GM19463 (cell line): ENCODE measurements around the gene HPCAL4.

Source experiments
- ATAC-seq: cut with Tn5 transposase; IDR thresholded peaks from one replicate; pipeline ENCODE4 v1.9.1; 2021; ENCODE audit warnings: mild to moderate bottlenecking, moderate library complexity; ENCODE audit not compliant: unreplicated experiment

HPCAL4 gene

GRCh38 chr1:39652554-39652953 is 38.7 kb downstream of the HPCAL4 start:
- ATAC-seq = no peak

- no peak for ATAC-seq
These were observed 39.1 kb downstream of the HPCAL4 start for GRCh38 chr1:39652105-39652504.

- no peak for ATAC-seq
These were observed 40.8 kb downstream of the HPCAL4 start for GRCh38 chr1:39650431-39650830.

GRCh38 chr1:39649636-39650185 is 41.5 kb downstream of the HPCAL4 start:
- ATAC-seq = no peak

- ATAC-seq = no peak
These were observed 42.7 kb downstream of the HPCAL4 start for GRCh38 chr1:39648496-39648895.

- ATAC-seq = no peak
These were observed 44.0 kb downstream of the HPCAL4 start for GRCh38 chr1:39647247-39647646.

GRCh38 chr1:39646232-39647081 is 44.8 kb downstream of the HPCAL4 start:
- ATAC-seq = no peak

DNA sequence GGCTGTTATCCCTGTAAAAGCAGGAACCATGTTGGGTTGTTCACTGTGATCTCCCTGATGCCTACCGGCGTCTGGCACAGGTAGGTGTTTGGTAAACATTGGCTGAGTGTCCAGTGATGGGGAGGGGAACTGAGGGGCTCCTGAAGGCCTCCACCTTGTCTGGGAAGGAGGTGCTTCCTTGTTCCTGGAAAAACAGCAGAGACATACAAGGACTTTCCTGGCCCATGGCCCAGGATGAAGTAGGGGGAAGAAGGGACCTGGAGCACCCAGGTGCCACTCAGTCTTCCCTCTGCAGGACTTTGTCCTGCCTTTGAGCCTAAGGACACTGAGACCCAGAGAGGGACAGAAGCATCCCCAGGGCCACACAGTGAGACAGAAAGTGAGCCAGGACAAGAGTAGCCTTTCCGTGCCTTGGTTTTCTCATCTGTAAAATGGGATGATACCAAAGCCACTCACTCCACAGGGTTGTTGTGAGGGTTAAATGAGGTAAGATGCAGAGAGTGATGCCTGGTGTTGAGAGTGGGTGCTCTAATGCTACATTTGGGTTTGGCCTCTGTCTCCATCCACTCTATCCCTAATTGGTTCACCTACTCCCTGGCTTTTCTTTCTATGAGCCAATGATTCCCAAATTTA is 45.7 kb downstream of the HPCAL4 start:
- ATAC-seq = no peak

DNA sequence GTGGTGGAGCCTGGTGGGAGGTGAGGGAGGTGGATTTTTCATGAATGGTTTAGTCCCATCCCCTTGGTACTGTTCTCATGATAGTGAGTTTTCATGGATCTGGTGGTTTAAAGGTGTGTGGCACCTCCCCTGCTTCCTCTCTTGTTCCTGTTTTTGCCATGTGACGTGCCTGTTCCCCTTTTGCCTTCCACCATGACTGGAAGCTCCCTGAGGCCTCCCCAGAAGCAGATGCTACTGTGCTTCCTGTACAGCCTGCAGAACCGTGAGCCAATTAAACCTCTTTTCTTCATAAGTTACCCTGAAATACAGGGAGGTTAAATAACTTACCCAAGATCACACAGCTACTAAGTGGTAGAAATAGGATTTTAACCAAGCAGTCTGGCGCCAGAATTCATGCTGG is 47.5 kb downstream of the HPCAL4 start:
- ATAC-seq = no peak

DNA sequence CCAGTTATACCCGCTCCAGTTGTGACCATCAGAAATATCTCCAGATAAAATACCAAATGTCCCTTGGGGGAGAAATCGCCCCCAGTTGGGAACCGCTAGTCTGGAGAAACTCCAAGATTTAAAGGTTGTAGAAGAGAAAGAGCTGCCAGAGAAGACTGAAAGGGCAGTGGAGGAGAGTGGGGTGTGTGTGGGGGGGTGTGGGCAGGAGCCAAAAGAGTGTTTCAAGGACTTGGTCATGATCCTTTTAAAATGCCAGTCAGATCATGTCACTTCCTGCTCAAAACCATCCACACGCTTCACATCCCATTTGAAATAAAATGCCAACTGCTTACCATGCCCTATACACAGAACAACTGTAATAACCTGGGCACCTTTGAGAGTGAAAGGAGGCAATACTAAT is 48.4 kb downstream of the HPCAL4 start:
- no peak for ATAC-seq

DNA sequence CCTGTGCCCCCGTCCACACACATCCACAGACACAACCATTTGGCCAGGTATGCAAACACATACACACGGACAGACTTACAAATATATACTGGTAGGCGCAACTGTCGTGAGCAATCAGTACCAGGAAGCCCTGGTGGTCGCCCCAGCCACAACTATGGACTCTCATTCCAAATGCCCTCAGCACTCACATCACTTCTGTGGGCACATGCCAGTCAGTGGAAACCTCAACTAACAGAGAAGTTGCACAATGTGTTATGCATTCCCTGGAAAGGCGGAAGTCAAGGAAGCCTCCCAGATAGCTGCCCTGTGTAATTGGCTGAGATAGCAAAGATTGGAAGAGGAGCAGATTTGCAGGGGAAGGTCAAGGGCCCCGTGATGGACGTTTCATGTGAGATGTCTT is 50.4 kb downstream of the HPCAL4 start:
- ATAC-seq = no peak

- ATAC-seq = no peak
These were observed 51.7 kb downstream of the HPCAL4 start, which contains the start of gene HEYL for GRCh38 chr1:39639305-39640130. Gene HEYL, minus strand, starts transcription at chr1:39639643. Its CDS starts 18 bp downstream, at chr1:39639625.

- no peak for ATAC-seq
These were observed 52.3 kb downstream of the HPCAL4 start for GRCh38 chr1:39638965-39639304.

- ATAC-seq = no peak
These were observed 53.9 kb downstream of the HPCAL4 start for GRCh38 chr1:39637361-39637760.

GRCh38 chr1:39635871-39636210 is 55.4 kb downstream of the HPCAL4 start:
- ATAC-seq = no peak

DNA sequence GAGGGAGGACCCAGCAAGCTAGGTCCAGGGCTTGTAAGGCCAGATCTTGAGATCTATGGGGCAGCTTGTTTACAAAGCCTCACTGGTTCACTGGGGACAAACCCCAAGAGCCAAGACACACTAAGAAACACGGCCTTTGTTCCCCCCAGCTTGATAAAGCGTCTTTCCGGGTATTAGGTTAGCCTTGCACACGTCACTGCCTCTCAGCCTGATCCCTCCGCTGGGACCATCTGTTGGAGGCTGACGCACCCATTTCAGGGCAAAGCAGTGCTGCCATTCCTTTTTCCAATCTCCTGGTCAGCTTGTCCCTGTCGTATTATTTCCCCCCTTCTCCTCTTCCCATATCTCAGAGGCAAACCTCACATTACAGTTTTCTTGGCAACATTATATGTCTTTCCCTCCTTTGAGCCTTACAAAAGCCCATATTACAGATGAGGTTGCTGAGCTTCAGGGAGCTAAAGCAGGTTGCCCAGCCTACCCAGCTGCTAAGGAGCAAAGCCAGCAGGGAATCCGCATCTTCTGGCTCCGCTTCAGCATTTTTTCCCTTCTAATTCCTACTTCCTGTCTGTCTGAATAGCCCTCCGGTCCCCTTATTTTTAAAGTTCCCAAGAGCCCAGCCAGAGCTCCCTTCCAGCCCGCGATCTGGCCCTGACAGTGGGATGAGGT is 55.9 kb downstream of the HPCAL4 start:
- no peak for ATAC-seq

GRCh38 chr1:39633422-39633821 is 57.8 kb downstream of the HPCAL4 start:
- no peak for ATAC-seq

GRCh38 chr1:39632682-39633417 is 58.4 kb downstream of the HPCAL4 start:
- ATAC-seq = no peak

DNA sequence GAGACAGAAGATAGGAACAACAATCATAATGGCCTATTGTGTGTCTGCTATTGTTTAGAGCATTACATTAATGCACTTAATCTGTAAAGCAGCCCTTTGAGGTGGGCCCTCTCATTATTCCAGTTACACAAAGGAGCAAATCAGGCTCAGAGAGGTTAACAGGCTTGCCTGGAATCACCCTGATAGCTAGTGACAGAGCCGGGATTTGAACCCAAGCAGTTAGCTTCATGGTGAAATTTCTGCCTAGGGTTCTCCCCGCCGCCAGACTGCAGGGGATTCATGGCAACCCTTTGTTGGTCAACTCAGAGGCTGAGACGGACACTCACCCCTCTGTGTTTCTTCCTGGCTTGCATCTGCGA is 58.9 kb downstream of the HPCAL4 start:
- no peak for ATAC-seq
